Stimulated activated CD8-positive, alpha-beta memory T cell treated with anti-CD3 and anti-CD28 coated beads, Interleukin-7, amount 100 ng/mL, for 1 hour (primary cell): ENCODE results near the gene VPS8.
"Not testable (repeated sequence)": the region's sequence is repeated elsewhere in the genome, so short reads cannot be mapped to it uniquely, and the experiment has no call there.

ENCODE experiments used
- DNase-seq, 2 donors: peaks; one replicate each; pipeline ENCODE4 v3.0.0-alpha.2; 2020; ENCODE audit warnings: low read depth in 2 of 2

Gene VPS8

GRCh38 chr3:184864000-184864399 lies 52.0 kb downstream of the VPS8 start:
- DNase-seq = no peak

DNA sequence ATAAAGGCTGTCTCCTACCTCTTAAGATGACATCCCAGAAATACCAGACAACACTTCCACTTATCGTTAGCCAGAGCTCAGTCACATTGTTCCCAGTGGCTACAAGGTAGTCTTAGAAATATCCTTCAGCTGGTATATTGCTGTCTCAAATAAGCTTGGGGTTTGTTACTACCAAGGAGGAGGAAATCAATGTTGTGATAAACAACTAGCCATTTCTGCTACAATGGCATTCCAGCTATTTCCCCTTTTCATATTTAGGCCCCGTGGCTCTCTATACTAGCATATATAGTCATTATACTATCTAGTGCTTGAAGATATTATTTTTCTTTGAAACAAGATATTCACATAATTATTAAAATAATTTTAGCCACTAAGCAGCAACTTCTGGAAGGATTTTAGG lies 56.5 kb downstream of the VPS8 start:
- DNase-seq = no peak

DNA sequence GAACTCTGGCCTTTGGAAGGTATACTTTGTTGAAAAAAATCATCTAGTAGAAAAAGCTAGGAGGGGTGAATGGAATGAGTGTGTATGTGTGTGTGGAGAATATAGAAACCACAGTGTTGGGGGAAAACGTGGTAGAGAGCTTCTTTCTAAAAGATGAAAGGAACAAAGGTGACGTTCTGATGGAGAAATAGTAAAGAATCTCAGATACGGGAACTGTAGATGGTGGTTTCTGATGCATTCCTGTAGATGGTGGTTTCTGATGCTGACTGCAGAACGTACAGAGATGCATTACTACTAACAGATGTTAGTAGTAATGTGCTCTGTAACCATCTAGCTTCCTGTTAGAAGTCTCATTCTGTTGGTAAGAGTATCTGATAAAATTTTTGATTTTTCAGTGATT lies 60.2 kb downstream of the VPS8 start:
- DNase-seq = no peak

GRCh38 chr3:184873141-184873540 lies 61.2 kb downstream of the VPS8 start:
- DNase-seq = no peak

DNA sequence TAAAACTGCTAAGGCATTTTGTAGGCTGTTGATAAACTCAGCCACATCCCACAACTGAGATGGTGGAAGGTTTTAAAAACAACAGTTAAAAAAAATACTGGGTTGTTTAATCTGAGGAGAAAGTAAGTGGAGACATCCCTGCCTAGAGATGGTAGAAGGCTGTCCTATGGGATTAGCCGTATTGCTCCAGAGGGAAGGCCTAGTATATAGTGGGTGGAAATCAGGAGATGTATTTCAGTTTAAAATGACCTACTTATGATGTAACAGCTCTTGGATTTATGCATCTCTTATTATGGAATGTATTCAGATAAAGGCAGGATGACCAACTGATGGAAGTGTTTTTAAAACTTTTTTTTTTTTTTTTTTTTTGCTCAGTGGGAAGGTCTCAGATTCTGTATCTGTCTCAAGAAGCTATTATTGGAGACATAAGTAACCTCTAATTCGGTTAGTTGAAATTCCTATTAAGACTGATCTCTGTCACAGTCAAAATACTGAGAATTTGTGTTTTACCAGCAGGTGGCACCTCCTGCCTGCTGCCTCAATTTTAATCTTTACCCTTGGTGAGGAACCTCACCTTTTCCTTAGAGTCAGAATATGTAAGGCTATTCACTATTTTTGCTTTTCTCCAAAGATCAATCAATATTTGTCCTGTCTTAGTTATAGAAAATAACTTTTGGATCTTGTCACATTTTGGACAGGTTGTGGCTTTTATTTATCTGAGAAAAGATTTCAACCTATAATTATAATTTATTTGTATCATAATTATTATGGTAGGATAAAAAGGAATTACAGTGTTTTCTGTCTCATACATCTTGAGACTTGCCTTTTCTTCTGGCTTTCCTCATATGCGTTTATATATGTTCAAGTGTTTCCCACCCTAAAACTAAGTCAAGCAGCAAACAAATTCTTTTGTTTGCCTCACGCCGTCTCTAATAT lies 63.0 kb downstream of the VPS8 start:
- no peak for DNase-seq

DNA sequence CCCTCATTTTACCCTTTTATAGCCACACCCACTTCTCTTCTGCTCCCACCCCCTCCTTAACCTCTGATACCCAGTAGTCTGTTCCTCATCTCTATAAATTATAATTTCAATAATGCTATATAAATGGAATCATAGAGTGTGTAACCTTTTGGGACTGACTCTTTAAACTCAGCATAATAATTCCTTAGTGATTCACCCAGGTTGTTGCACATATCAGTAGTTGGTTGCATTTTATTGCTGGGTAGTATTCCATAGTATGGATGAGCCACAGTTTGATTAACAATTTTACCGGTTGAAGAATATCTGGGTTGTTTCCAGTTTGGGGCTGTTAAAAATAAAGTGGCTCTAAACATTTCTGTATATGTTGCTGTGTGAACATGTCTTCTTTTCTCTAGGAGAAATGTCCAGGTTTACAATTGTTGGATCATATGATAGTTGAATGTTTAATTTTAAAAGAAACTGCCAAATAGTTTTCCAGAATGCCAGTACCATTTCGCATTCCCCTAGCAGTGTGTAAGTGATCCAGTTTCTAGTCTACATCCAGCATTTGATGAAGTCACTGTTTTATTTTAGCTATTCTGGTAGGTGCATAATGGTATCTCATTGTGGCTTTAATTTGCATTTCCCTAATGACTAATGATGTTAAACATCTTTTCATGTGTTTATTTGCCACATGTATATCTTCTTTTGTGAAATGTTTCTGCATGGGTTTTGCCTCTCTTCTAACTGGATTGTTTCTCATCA lies 68.5 kb downstream of the VPS8 start:
- DNase-seq = no peak

- DNase-seq = no peak
These were observed 72.5 kb downstream of the VPS8 start for GRCh38 chr3:184884359-184885017.

- no peak for DNase-seq
These were observed 73.1 kb downstream of the VPS8 start for GRCh38 chr3:184885112-184885511.

DNA sequence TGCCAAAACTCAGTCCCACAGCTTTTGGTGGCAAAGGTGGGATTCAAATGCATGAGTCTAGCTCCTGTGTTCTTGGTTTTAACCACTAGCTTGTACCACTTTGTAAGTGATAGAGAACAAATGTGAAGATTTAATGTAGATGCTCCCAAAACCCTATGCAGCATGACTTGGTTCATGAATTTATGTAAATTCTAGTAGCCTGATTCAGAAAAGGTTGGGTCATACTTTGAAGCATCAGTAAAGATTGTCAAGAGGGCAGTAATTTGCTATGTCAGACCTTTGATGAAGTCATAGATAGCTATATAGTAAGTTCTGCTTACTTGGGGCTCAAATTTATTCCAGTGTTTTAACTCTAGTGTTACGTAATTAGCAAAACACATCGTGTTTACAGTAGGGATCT lies 75.6 kb downstream of the VPS8 start:
- DNase-seq = no peak

- no peak for DNase-seq
These were observed 77.4 kb downstream of the VPS8 start for GRCh38 chr3:184889312-184889904.

- no peak for DNase-seq
These were observed 82.1 kb downstream of the VPS8 start for GRCh38 chr3:184894051-184894450.

DNA sequence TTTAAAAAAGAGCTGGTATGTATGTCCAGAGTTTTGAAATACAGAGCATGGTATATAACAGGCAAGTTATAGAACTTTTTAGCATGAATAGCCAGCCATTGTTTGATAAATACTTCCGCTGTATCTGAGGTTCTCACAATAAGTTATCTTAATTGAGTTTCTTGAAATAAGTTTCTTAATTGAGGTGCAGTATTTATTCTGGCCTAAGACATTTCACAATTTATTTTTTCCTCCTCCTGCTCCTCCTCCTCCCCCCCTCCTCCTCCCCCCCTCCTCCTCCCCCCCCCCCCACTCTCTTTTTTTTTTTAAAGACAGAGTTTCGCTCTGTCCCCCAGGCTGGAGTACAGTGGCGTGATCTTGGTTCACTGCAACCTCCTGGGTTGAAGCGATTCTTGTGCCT lies 83.4 kb downstream of the VPS8 start:
- DNase-seq = no peak

DNA sequence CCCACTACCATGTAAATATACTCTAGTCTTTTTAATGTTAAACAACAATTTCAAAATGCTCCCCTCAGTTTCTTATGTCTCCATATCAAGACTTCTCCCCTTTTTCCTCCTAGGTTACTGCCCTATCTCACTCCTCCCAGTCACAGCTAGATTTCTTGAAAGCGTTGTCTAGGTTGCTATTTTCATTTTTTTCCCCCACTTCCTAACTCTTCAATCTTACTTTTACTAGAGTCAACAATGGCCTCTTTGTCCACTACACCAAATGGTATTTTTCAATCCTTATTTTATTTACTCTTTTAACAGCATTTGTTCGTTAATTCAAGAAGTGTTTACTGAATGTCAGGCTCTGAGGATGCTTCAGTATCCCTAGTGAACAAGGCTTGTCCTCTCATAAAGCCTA lies 84.4 kb downstream of the VPS8 start:
- DNase-seq = no peak

DNA sequence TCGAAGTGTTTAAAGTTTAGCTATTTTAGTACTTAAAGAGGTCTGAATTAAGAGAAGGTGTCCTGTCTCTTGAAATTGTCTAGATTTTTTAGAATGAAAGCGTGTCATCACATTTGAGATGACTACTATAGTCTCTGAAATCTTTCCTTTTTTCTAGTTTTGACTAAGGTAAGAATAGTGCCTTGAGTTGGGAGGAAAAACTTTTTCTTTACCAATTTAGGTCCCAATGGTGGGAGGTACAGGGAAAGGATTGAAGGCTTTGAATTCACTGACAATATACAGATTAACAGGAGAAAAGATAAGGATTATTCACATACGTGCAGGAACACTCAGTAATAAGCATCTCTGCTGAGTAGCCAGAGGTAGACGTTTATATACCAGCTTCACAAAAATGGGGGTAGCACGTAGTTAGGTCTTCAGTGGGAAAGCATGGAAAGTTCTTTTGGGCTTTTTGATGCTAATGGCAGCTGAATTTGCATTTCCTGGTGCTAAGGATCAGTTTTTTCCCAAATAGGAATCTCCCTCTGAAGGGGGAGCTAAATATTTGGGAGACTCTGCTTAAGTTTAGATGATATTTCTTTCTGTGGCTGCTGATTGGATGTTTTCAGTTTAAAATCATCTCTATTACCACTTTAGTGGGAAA lies 88.1 kb downstream of the VPS8 start:
- DNase-seq = no peak

GRCh38 chr3:184907031-184907430 lies 95.1 kb downstream of the VPS8 start:
- DNase-seq = not testable (repeated sequence)

- DNase-seq = no peak
These were observed 96.0 kb downstream of the VPS8 start for GRCh38 chr3:184907681-184908649.

DNA sequence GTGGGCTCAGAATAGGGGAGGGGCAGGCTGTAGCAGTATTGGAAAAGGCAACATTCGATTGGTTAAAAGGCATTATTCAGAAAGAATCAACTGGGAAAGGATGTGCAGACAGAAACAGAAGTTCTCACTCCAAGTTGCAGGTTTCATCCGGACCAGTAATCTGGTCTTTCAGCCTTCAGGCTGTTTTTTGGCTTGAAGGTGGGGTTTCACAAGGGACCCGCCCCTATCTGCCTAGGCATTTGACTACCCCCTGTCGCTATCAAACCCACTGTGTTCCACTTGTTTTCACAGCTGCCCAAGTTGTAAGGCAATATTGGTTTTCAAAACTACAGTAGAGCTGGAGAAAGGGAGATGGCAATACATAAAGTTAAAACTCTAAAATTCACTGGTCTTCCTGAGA lies 96.9 kb downstream of the VPS8 start:
- DNase-seq = no peak

- DNase-seq = no peak
These were observed 98.7 kb downstream of the VPS8 start for GRCh38 chr3:184910664-184911063.

DNA sequence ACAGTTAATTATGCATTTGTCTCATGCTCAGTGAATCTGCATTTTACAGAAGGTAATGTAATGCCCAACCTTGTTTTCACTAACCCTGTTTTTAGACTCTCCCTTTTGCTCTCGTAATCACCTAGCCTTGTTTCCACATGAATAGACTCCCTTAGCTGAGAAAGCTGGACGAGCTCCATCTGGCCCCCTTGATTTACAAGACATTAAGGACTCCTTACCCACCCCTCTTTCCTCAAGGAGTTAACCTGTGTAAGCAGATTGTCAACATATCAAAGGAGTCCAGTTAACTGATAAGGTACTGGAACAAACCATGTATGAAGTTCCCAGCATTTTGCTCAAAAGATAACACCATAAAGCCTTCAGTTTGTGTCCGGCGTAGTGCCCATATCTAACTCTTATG lies 99.6 kb downstream of the VPS8 start:
- no peak for DNase-seq

DNA sequence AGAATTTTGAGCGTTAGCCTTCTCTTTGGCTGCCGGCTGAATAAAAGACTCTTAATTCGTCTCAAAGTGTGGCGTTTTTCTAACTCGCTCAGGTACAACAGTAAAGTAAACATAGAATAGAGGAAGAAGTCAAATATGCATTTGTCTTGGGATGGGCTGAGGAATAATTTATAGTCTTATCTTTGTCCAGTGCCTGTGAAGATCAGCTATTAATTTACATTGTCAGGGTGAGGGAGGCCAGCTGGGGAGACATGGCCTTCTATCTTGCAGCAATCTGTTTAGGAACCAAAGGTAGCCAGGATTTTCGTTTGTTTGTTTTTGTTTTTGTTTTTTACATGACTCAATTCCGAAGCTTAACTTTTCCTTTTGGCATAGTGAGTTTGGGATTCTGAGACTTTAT lies 100.2 kb downstream of the VPS8 start:
- no peak for DNase-seq
